HCT116 (cell line): Measurements from ENCODE around the gene TPRX1. TPM values are rescaled to one million over a fixed set of nuclear protein-coding genes. Genes with fewer than 3 reads are reported as not detected.

ENCODE experiments used
- ATAC-seq: fragments of 200-7000 bp; cut with Tn5 transposase; 2 replicates; pipeline ENCODE4 v1.9.1; 2020; ENCODE audit warnings: mild to moderate bottlenecking, moderate library complexity
- BruUV-seq: library from RNA; stranded (reverse); fragments of 400-500 nt; replicated peaks from 2 replicates; lab custom pipeline; 2021; lab: Mats Ljungman, UMichigan
- CTCF ChIA-PET: fragments of 300-600 bp; sonication (Branson Sonifier 250); formaldehyde crosslinking; loops from one replicate; lab custom pipeline; 2021; ENCODE audit warnings: antibody characterized with exemption; lab: Charles Lee
- POLR2A ChIA-PET: fragments of 300-600, 350-600 bp; sonication (Branson Sonifier 250); formaldehyde crosslinking; loops from one replicate; lab custom pipeline; 2021; ENCODE audit warnings: antibody characterized with exemption; lab: Charles Lee
- RAD21 ChIA-PET, 2 experiments: fragments of 300-600 bp; sonication (Branson Sonifier 250); formaldehyde crosslinking; loops; one replicate each; lab custom pipeline; 2023; ENCODE audit warnings: low total read pairs in 2 of 2; ENCODE audit not compliant: uncharacterized antibody in 2 of 2, unreplicated experiment in 2 of 2, low non-redundant PET in 1 of 2; lab: Charles Lee
- DNase-seq: peaks from one replicate; pipeline ENCODE4 v3.0.0-alpha.2; 2010; ENCODE audit warnings: low read depth, low spot score
- H2AFZ ChIP-seq: fragments of 200-600 bp; shearing (Covaris generic), sonication (generic); 2 replicates; pipeline ENCODE4 v1.6.1; 2017; ENCODE audit warnings: low read depth, mixed run types, mixed read lengths, antibody characterized with exemption, low read length; ENCODE audit not compliant: poor library complexity, severe bottlenecking
- H3K27ac ChIP-seq: 2 replicates; pipeline ENCODE4 v1.5.1; 2012; ENCODE audit warnings: low read depth, low read length
- H3K27me3 ChIP-seq: fragments of 200-600 bp; sonication (generic); 2 replicates; pipeline ENCODE4 v1.6.1; 2016; ENCODE audit warnings: mixed run types, low read length, mixed read lengths; ENCODE audit not compliant: insufficient read depth
- H3K36me3 ChIP-seq, 2 experiments: fragments of 200-500 bp in 1 of 2; fragments of 200-600 bp in 1 of 2; sonication (Bioruptor generic) in 1 of 2; sonication (generic) in 1 of 2; 2 replicates each; pipeline versions ENCODE4 v1.5.1 to v1.6.1; 2014 to 2016; ENCODE audit warnings: low read length in 2 of 2, inconsistent platforms in 1 of 2, mixed read lengths in 1 of 2, mixed run types in 1 of 2; ENCODE audit not compliant: insufficient read depth in 2 of 2, control insufficient read depth in 1 of 2
- H3K4me1 ChIP-seq, 2 experiments: fragments of 200-600 bp in 1 of 2; sonication (generic) in 1 of 2; 2 replicates each; pipeline versions ENCODE4 v1.5.1 to v1.6.1; 2012 to 2017; ENCODE audit warnings: low read length in 2 of 2, inconsistent platforms in 1 of 2, mild to moderate bottlenecking in 1 of 2, mixed read lengths in 1 of 2, mixed run types in 1 of 2, moderate library complexity in 1 of 2; ENCODE audit not compliant: insufficient read depth in 2 of 2, control insufficient read depth in 1 of 2
- H3K4me2 ChIP-seq: fragments of 200-600 bp; sonication (generic); 2 replicates; pipeline ENCODE4 v1.6.1; 2017; ENCODE audit warnings: mixed run types, low read length, mixed read lengths
- H3K4me3 ChIP-seq, 2 experiments: fragments of 200-600 bp in 1 of 2; sonication (generic) in 1 of 2; replicated peaks in 1 of 2; 2 replicates each; pipeline ENCODE4 v1.5.1; 2011 to 2016; ENCODE audit warnings: low read length in 2 of 2, control low read depth in 1 of 2, low read depth in 1 of 2, mild to moderate bottlenecking in 1 of 2, mixed read lengths in 1 of 2, mixed run types in 1 of 2
- H3K79me2 ChIP-seq: fragments of 200-600 bp; sonication (generic); 2 replicates; pipeline ENCODE4 v1.6.1; 2017; ENCODE audit warnings: mild to moderate bottlenecking, mixed run types, low read length, moderate library complexity, mixed read lengths; ENCODE audit not compliant: insufficient read depth
- H3K9ac ChIP-seq: fragments of 200-600 bp; sonication (generic); 2 replicates; pipeline ENCODE4 v1.6.1; 2016; ENCODE audit warnings: low read length, mixed read lengths
- H3K9me2 ChIP-seq: fragments of 200-600 bp; sonication (generic), shearing (Covaris generic); 2 replicates; pipeline ENCODE4 v1.6.1; 2017; ENCODE audit warnings: mixed run types, mild to moderate bottlenecking, moderate library complexity; ENCODE audit not compliant: insufficient read depth
- H3K9me3 ChIP-seq, 2 experiments: fragments of 200-500 bp in 1 of 2; fragments of 200-600 bp in 1 of 2; sonication (Bioruptor generic) in 1 of 2; sonication (generic) in 1 of 2; 2 replicates each; pipeline ENCODE4 v1.6.1; 2014 to 2017; ENCODE audit warnings: low read length in 2 of 2, mixed read lengths in 2 of 2, inconsistent platforms in 1 of 2, low read depth in 1 of 2, mild to moderate bottlenecking in 1 of 2, mixed run types in 1 of 2, moderate library complexity in 1 of 2; ENCODE audit not compliant: control insufficient read depth in 1 of 2, insufficient read depth in 1 of 2
- H4K20me1 ChIP-seq: fragments of 200-600 bp; sonication (generic), shearing (Covaris generic); 2 replicates; pipeline ENCODE4 v1.6.1; 2017; ENCODE audit warnings: mixed run types, mild to moderate bottlenecking, moderate library complexity; ENCODE audit not compliant: insufficient read depth
- ATF3 ChIP-seq: IDR thresholded peaks from 2 replicates; pipeline ENCODE4 v1.6.1; 2012
- CBX3 ChIP-seq: IDR thresholded peaks from 2 replicates; pipeline ENCODE4 v1.6.1; 2012; ENCODE audit warnings: low read depth
- CEBPB ChIP-seq: IDR thresholded peaks from 2 replicates; pipeline ENCODE4 v1.6.1; 2012; ENCODE audit warnings: low read depth
- ELF1 ChIP-seq: IDR thresholded peaks from 2 replicates; pipeline ENCODE4 v1.6.1; 2012; ENCODE audit warnings: low read depth, borderline replicate concordance
- EZH2 ChIP-seq: fragments of 200-600 bp; sonication (generic); IDR thresholded peaks from 2 replicates; pipeline ENCODE4 v1.6.1; 2017; ENCODE audit warnings: antibody characterized with exemption, mixed run types
- EZH2phosphoT487 ChIP-seq: fragments of 200-600 bp; IDR thresholded peaks from 2 replicates; pipeline ENCODE4 v1.6.1; 2018; ENCODE audit warnings: antibody characterized with exemption, borderline replicate concordance
- FOSL1 ChIP-seq: IDR thresholded peaks from 2 replicates; pipeline ENCODE4 v1.6.1; 2012; ENCODE audit warnings: low read depth
- JUND ChIP-seq: IDR thresholded peaks from 2 replicates; pipeline ENCODE4 v1.6.1; 2012
- POLR2AphosphoS5 ChIP-seq: IDR thresholded peaks from 2 replicates; pipeline ENCODE4 v1.6.1; 2011; ENCODE audit warnings: mild to moderate bottlenecking, low read depth, low read length, moderate library complexity
- RAD21 ChIP-seq: IDR thresholded peaks from 2 replicates; pipeline ENCODE4 v1.6.1; 2012; ENCODE audit warnings: low read depth, mild to moderate bottlenecking
- SP1 ChIP-seq: IDR thresholded peaks from 2 replicates; pipeline ENCODE4 v1.6.1; 2012; ENCODE audit warnings: low read depth
- TCF7L2 ChIP-seq: IDR thresholded peaks from 2 replicates; pipeline ENCODE4 v1.7.0; 2011; ENCODE audit warnings: borderline replicate concordance, inconsistent platforms; ENCODE audit not compliant: insufficient read depth, insufficient read length; ENCODE audit errors: extremely low read depth
- YY1 ChIP-seq: IDR thresholded peaks from 2 replicates; pipeline ENCODE4 v1.6.1; 2011; ENCODE audit warnings: low read length, low read depth, moderate library complexity, mild to moderate bottlenecking; ENCODE audit not compliant: insufficient replicate concordance; ENCODE audit errors: extremely low read depth
- ZNF274 ChIP-seq: fragments of 200-500 bp; sonication (Bioruptor generic); IDR thresholded peaks from 2 replicates; pipeline ENCODE4 v1.6.1; 2014; ENCODE audit warnings: mild to moderate bottlenecking, low read depth, low read length, inconsistent platforms
- intact Hi-C: fragments of 100-400 bp; cut with micrococcal nuclease; formaldehyde crosslinking; loops from 2 replicates; pipeline ENCODE4 v1.10.0; 2022
- total RNA-seq: library from RNA; stranded (reverse); gene quantifications from one replicate; pipeline ENCODE4 v1.2.1, GENCODE V29; 2021; ENCODE audit not compliant: unreplicated experiment
- TF ChIP-seq, protein P1 (sequence below): IDR thresholded peaks from 2 replicates; pipeline ENCODE4 v1.6.1; 2012; ENCODE audit warnings: low read depth
- TF ChIP-seq, protein P2 (sequence below): IDR thresholded peaks from 2 replicates; pipeline ENCODE4 v1.6.1; 2011; ENCODE audit warnings: mild to moderate bottlenecking, low read length, moderate library complexity; ENCODE audit not compliant: insufficient replicate concordance; ENCODE audit errors: extremely low read depth

TPRX1 gene
- total RNA-seq, 1 experiment from 2014 or later = not detected

- Histone ChIP-seq H3K9me3 (no peaks in the 10 kb centered on the region), H3K9ac (no peak overlapping the region), H3K4me2 (no peak overlapping the region), H3K9me2 (no peaks in the 10 kb centered on the region), H3K36me3 (peaks cover 41 to 80% of the 10 kb centered on the region in 2 experiments), H2AFZ (no peak overlapping the region), H3K79me2 (peaks cover 20% of the 10 kb centered on the region), H3K27ac (no peak overlapping the region), H3K27me3 (no peaks in the 10 kb centered on the region), H3K4me1 (no peaks in the 10 kb centered on the region), H4K20me1 (peaks cover 6% of the 10 kb centered on the region; the same call in 1 of the 2 replicates), H3K4me3 (no peak overlapping the region)
- BruUV-seq = no TSS peak
- ChIA-PET RAD21 (no interaction called here), POLR2A (no interaction called here), CTCF (interaction anchor here (2.3 kb wide), 1 partner anchor 11 kb away, joined by 7 read pairs; no protein-coding TSS in a partner anchor)
- TF ChIP-seq, protein P1, sequence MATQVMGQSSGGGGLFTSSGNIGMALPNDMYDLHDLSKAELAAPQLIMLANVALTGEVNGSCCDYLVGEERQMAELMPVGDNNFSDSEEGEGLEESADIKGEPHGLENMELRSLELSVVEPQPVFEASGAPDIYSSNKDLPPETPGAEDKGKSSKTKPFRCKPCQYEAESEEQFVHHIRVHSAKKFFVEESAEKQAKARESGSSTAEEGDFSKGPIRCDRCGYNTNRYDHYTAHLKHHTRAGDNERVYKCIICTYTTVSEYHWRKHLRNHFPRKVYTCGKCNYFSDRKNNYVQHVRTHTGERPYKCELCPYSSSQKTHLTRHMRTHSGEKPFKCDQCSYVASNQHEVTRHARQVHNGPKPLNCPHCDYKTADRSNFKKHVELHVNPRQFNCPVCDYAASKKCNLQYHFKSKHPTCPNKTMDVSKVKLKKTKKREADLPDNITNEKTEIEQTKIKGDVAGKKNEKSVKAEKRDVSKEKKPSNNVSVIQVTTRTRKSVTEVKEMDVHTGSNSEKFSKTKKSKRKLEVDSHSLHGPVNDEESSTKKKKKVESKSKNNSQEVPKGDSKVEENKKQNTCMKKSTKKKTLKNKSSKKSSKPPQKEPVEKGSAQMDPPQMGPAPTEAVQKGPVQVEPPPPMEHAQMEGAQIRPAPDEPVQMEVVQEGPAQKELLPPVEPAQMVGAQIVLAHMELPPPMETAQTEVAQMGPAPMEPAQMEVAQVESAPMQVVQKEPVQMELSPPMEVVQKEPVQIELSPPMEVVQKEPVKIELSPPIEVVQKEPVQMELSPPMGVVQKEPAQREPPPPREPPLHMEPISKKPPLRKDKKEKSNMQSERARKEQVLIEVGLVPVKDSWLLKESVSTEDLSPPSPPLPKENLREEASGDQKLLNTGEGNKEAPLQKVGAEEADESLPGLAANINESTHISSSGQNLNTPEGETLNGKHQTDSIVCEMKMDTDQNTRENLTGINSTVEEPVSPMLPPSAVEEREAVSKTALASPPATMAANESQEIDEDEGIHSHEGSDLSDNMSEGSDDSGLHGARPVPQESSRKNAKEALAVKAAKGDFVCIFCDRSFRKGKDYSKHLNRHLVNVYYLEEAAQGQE = no peak
- TF ChIP-seq ZNF274 = no peak
- no peak for TF ChIP-seq ELF1
- TF ChIP-seq, protein P2, sequence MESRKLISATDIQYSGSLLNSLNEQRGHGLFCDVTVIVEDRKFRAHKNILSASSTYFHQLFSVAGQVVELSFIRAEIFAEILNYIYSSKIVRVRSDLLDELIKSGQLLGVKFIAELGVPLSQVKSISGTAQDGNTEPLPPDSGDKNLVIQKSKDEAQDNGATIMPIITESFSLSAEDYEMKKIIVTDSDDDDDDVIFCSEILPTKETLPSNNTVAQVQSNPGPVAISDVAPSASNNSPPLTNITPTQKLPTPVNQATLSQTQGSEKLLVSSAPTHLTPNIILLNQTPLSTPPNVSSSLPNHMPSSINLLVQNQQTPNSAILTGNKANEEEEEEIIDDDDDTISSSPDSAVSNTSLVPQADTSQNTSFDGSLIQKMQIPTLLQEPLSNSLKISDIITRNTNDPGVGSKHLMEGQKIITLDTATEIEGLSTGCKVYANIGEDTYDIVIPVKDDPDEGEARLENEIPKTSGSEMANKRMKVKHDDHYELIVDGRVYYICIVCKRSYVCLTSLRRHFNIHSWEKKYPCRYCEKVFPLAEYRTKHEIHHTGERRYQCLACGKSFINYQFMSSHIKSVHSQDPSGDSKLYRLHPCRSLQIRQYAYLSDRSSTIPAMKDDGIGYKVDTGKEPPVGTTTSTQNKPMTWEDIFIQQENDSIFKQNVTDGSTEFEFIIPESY = no peak
- no peak for TF ChIP-seq SP1
- TF ChIP-seq EZH2phosphoT487 = no peak
- TF ChIP-seq POLR2AphosphoS5 = no peak
- no peak for TF ChIP-seq CEBPB
- TF ChIP-seq FOSL1 = no peak
- no peak for TF ChIP-seq EZH2
- TF ChIP-seq YY1 = no peak
- TF ChIP-seq ATF3 = no peak
- no peak for TF ChIP-seq TCF7L2
- TF ChIP-seq JUND = no peak
- TF ChIP-seq CBX3 = no peak
- TF ChIP-seq RAD21 = no peak
- DNase-seq (no peak), ATAC-seq (no peak)
- intact Hi-C loops = no loop called here
These were observed 49.9 kb downstream of the TPRX1 start for GRCh38 chr19:47754206-47755064.
